GM12878 (cell line): ENCODE data around the gene IFT122. TPM values are rescaled to one million over a fixed set of nuclear protein-coding genes. Genes with fewer than 3 reads are reported as not detected.
"Not testable (repeated sequence)": the region's sequence is repeated elsewhere in the genome, so short reads cannot be mapped to it uniquely, and the experiment has no call there.

Experiments used
- ATAC-seq: fragments of 200-7000 bp; cut with Tn5 transposase; 3 replicates; pipeline ENCODE4 v1.9.1; 2020; ENCODE audit warnings: mild to moderate bottlenecking, moderate library complexity
- BruUV-seq: library from RNA; stranded (reverse); fragments of 400-500 nt; replicated peaks from 2 replicates; lab custom pipeline; 2021; lab: Mats Ljungman, UMichigan
- CTCF ChIA-PET: fragments of 300-600 bp; sonication (Branson Sonifier 250); formaldehyde crosslinking; extraction: SDS; loops from one replicate; lab custom pipeline; 2021; ENCODE audit warnings: inconsistent platforms; lab: Yijun Ruan, JAX
- POLR2A ChIA-PET: fragments of 350-600 bp; formaldehyde crosslinking; extraction: SDS; loops from one replicate; lab custom pipeline; 2021; ENCODE audit warnings: inconsistent platforms; lab: Charles Lee
- RAD21 ChIA-PET: fragments of 300-600 bp; sonication (Branson Sonifier 250); formaldehyde crosslinking; loops from one replicate; lab custom pipeline; 2023; ENCODE audit warnings: antibody characterized with exemption; ENCODE audit not compliant: unreplicated experiment; lab: Charles Lee
- SMC1A ChIA-PET: fragments of 300-600 bp; sonication (Branson Sonifier 250); formaldehyde crosslinking; loops from one replicate; lab custom pipeline; 2023; ENCODE audit not compliant: unreplicated experiment, uncharacterized antibody; lab: Charles Lee
- DNase-seq: peaks from one replicate; pipeline ENCODE4 v3.0.0-alpha.2; 2011; ENCODE audit warnings: low read depth, low spot score
- FAIRE-seq: peaks from 3 replicates; lab custom pipeline; 2011; peaks lifted over from hg19 to GRCh38; lab: Jason Lieb, UNC
- H2AFZ ChIP-seq: 2 replicates; pipeline ENCODE4 v1.6.0; 2011; ENCODE audit warnings: low read depth, low read length, control low read depth; ENCODE audit not compliant: control insufficient read depth
- H3K27ac ChIP-seq: 2 replicates; pipeline ENCODE4 v1.5.1; 2011; ENCODE audit warnings: control low read depth; ENCODE audit not compliant: control insufficient read depth, insufficient read depth
- H3K27me3 ChIP-seq, 2 experiments: replicated peaks in 1 of 2; 2 replicates each; pipeline versions ENCODE4 v1.6.0 to v1.6.1; 2011; ENCODE audit warnings: low read length in 1 of 2; ENCODE audit not compliant: control insufficient read depth in 2 of 2, insufficient read depth in 2 of 2
- H3K36me3 ChIP-seq, 2 experiments: 2 replicates each; pipeline ENCODE4 v1.5.1; 2011; ENCODE audit warnings: low read length in 1 of 2; ENCODE audit not compliant: control insufficient read depth in 2 of 2, insufficient read depth in 2 of 2
- H3K4me1 ChIP-seq: 2 replicates; pipeline ENCODE4 v1.6.1; 2011; ENCODE audit warnings: mild to moderate bottlenecking, low read length, moderate library complexity, mixed read lengths; ENCODE audit not compliant: control insufficient read depth, insufficient read depth
- H3K4me2 ChIP-seq: 2 replicates; pipeline ENCODE4 v1.6.0; 2011; ENCODE audit warnings: control low read depth; ENCODE audit not compliant: control insufficient read depth, insufficient read depth
- H3K4me3 ChIP-seq: fragments of 200-600 bp; sonication (generic); 2 replicates; pipeline ENCODE4 v1.5.1; 2016
- H3K79me2 ChIP-seq: 2 replicates; pipeline ENCODE4 v1.6.0; 2011; ENCODE audit warnings: low read length; ENCODE audit not compliant: control insufficient read depth, insufficient read depth
- H3K9ac ChIP-seq: 2 replicates; pipeline ENCODE4 v1.8.0; 2011; ENCODE audit warnings: low read length, control low read depth, mixed read lengths; ENCODE audit not compliant: control insufficient read depth, insufficient read depth
- H3K9me3 ChIP-seq: replicated peaks from 3 replicates; pipeline ENCODE4 v1.5.1; 2011; ENCODE audit warnings: mild to moderate bottlenecking, low read length; ENCODE audit not compliant: control insufficient read depth, insufficient read depth
- H4K20me1 ChIP-seq: 2 replicates; pipeline ENCODE4 v1.6.0; 2011; ENCODE audit not compliant: control insufficient read depth, insufficient read depth
- NFXL1 ChIP-seq: fragments of 450-650 bp; IDR thresholded peaks from 2 replicates; pipeline ENCODE4 v1.6.1; 2017; ENCODE audit warnings: antibody characterized with exemption, mild to moderate bottlenecking, borderline replicate concordance
- RAD51 ChIP-seq: fragments of 450-650 bp; IDR thresholded peaks from 2 replicates; pipeline ENCODE4 v1.6.1; 2016; ENCODE audit warnings: moderate library complexity, mild to moderate bottlenecking, inconsistent platforms
- TCF12 ChIP-seq: IDR thresholded peaks from 2 replicates; pipeline ENCODE4 v1.6.1; 2011; ENCODE audit warnings: low read depth, mild to moderate bottlenecking, low read length
- ZNF384 ChIP-seq: IDR thresholded peaks from 2 replicates; pipeline ENCODE4 v1.6.1; 2012; ENCODE audit warnings: low read depth, mild to moderate bottlenecking, low read length, improper control_type of control experiment, borderline replicate concordance
- WGBS: methylation state at CpG from one replicate; pipeline ENCODE4 v1.1.6; 2016; ENCODE audit warnings: low lambda C conversion rate; ENCODE audit not compliant: insufficient replicate concordance, insufficient coverage; ENCODE audit errors: missing lambda C conversion rate; 5-methylcytosine and 5-hydroxymethylcytosine counted together
- in situ Hi-C: fragments of 300-500 bp; cut with MboI; formaldehyde crosslinking; loops from 9 replicates; pipeline ENCODE4 v1.14.3; 2018; ENCODE audit warnings: mixed read lengths
- intact Hi-C: fragments of 100-400 bp; cut with micrococcal nuclease; formaldehyde crosslinking; loops from one replicate; pipeline ENCODE4 v1.14.2; 2022; ENCODE audit not compliant: unreplicated experiment
- polyA plus RNA-seq, 11 experiments: library from polyadenylated mRNA; depleted of rRNA in 4 of 11; unstranded in 6 of 11; stranded (reverse) in 5 of 11; fragments of >200 nt; fragmentation: Nextera tagmentation in 4 of 11; fragmentation: Illumina TruSeq in 1 of 11; extraction: Ambion mirVana in 4 of 11; extraction: Trizol in 1 of 11; gene quantifications; 1 replicate in 1 of 11; 2 replicates in 10 of 11; pipeline versions ENCODE4 v1.2.1 to v1.2.3, GENCODE V29; 2011 to 2016; ENCODE audit warnings: inconsistent platforms in 2 of 11, missing spikeins in 2 of 11, low read depth in 1 of 11
- total RNA-seq, 4 experiments: library from RNA; depleted of rRNA in 3 of 4; stranded (reverse); fragments of >200 nt in 3 of 4; fragmentation: Illumina TruSeq in 1 of 4; extraction: Trizol in 1 of 4; gene quantifications; 2 replicates each; pipeline versions ENCODE4 v1.2.1 to v1.2.3, GENCODE V29; 2013 to 2021

Gene IFT122
- total and polyA plus RNA-seq, 10 of the 15 experiments (the other 5 are each of a cell fraction or from before 2014, with no cell fraction given), result 1.8 to 19.2 (median 8.4) TPM

GRCh38 chr3:129490273-129490675 lies 50.2 kb downstream of the IFT122 start (continued):
- no peak for TF ChIP-seq ZNF384
- no peak for TF ChIP-seq TCF12
- TF ChIP-seq RAD51, result no peak

- not testable (repeated sequence) for H2AFZ ChIP-seq, H3K27ac ChIP-seq, H3K4me2 ChIP-seq, H3K36me3 ChIP-seq, H4K20me1 ChIP-seq, H3K4me1 ChIP-seq, H3K79me2 ChIP-seq, DNase-seq, BruUV-seq, H3K9ac ChIP-seq, ATAC-seq, H3K9me3 ChIP-seq, H3K27me3 ChIP-seq, FAIRE-seq, H3K4me3 ChIP-seq
- intact Hi-C loops, result loop anchor here (2.0 to 10.0 kb wide), 2 partner anchors 106 to 136 kb away; no protein-coding TSS in a partner anchor
- RAD21 ChIA-PET, result interaction anchor here (1.0 to 2.6 kb wide), 10 partner anchors 35 to 197 kb away, joined by 3 to 25 read pairs (median 4); a partner anchor contains a TSS
- 56% methylated on average over 4 of the region's 4 CpGs for WGBS
- in situ Hi-C loops, result loop anchor here (5.0 kb wide), 1 partner anchor 341 kb away; no protein-coding TSS in a partner anchor
- POLR2A ChIA-PET, result interaction anchor here (0.6 kb wide), 1 partner anchor 349 kb away, joined by 3 read pairs; no protein-coding TSS in a partner anchor
- CTCF ChIA-PET, result interaction anchor here (0.9 to 3.3 kb wide), 17 partner anchors 11 to 443 kb away, joined by 3 to 37 read pairs (median 11); no protein-coding TSS in a partner anchor
- SMC1A ChIA-PET, result interaction anchor here (1.1 to 2.2 kb wide), 10 partner anchors 21 to 440 kb away, joined by 3 to 18 read pairs (median 3); no protein-coding TSS in a partner anchor
Measured at GRCh38 chr3:129491077-129491476, 51.1 kb downstream of the IFT122 start.

GRCh38 chr3:129491794-129492193 lies 51.8 kb downstream of the IFT122 start:
- SMC1A ChIA-PET, result interaction anchor here (0.7 to 2.1 kb wide), 3 partner anchors 61 to 341 kb away, joined by 3 to 6 read pairs (median 5); no protein-coding TSS in a partner anchor
- H2AFZ ChIP-seq, result no peak overlapping the region
- no peaks in the 10 kb centered on the region for H3K9me3 ChIP-seq
- no peaks in the 10 kb centered on the region; a peak in 1 of 4 replicates for H3K36me3 ChIP-seq
- H3K4me3 ChIP-seq, result no peak overlapping the region
- intact Hi-C loops (loop anchor here (2.0 to 10.0 kb wide), 2 partner anchors 107 to 135 kb away; no protein-coding TSS in a partner anchor), in situ Hi-C loops (loop anchor here (5.0 kb wide), 1 partner anchor 341 kb away; no protein-coding TSS in a partner anchor)
- no peak for ATAC-seq
- H3K4me1 ChIP-seq, result peaks cover 3% of the 10 kb centered on the region
- H3K9ac ChIP-seq, result no peak overlapping the region
- DNase-seq, result no peak
- no peak overlapping the region for H3K27ac ChIP-seq
- WGBS, result 68% methylated on average over 9 of the region's 9 CpGs
- BruUV-seq, result no TSS peak
- no peak for FAIRE-seq
- TF ChIP-seq NFXL1, result no peak
- no peak overlapping the region for H3K4me2 ChIP-seq
- CTCF ChIA-PET, result interaction anchor here (0.6 to 3.3 kb wide), 9 partner anchors 16 to 606 kb away, joined by 3 to 37 read pairs (median 3); no protein-coding TSS in a partner anchor
- H4K20me1 ChIP-seq, result no peaks in the 10 kb centered on the region
- H3K27me3 ChIP-seq, result no peaks in the 10 kb centered on the region
- RAD21 ChIA-PET, result interaction anchor here (1.0 to 1.4 kb wide), 2 partner anchors 135 to 175 kb away, joined by 3 read pairs; a partner anchor contains a TSS
- no peaks in the 10 kb centered on the region for H3K79me2 ChIP-seq
- POLR2A ChIA-PET, result no interaction called here
